Stromal cell of bone marrow (primary cell): ENCODE measurements around the gene TEN1.
A peak's percentile ranks its signal among the peaks of the same experiment; 100 is the strongest.
"Not testable (repeated sequence)": the region's sequence is repeated elsewhere in the genome, so short reads cannot be mapped to it uniquely, and the experiment has no call there.

Source experiments
- DNase-seq: peaks from one replicate; pipeline ENCODE4 v3.0.0-alpha.2; 2012; ENCODE audit warnings: low read depth

Gene TEN1

GRCh38 chr17:75978938-75979704 lies at the start of gene TEN1, which contains the start of gene ACOX1:
TEN1 (plus strand) TSS chr17:75979240; CDS start chr17:75986193, 6,953 bp downstream.
ACOX1 (minus strand) TSS chr17:75979166; CDS start chr17:75979073, 93 bp downstream.
- peak; percentile 96 for DNase-seq

GRCh38 chr17:75931062-75931461 lies 48.0 kb upstream of the TEN1 start:
- DNase-seq, result no peak

GRCh38 chr17:75932852-75933251 lies 46.2 kb upstream of the TEN1 start:
- no peak for DNase-seq

GRCh38 chr17:75933808-75934207 lies 45.2 kb upstream of the TEN1 start:
- no peak for DNase-seq

GRCh38 chr17:75937652-75938051 lies 41.4 kb upstream of the TEN1 start:
- no peak for DNase-seq

- DNase-seq, result peak; percentile 92
Measured at GRCh38 chr17:75940727-75941441, 38.2 kb upstream of the TEN1 start, which contains the start of gene FBF1. FBF1 (minus strand) TSS chr17:75941042; CDS start chr17:75938149, 2,893 bp downstream.

- DNase-seq, result no peak
Measured at GRCh38 chr17:75941442-75941819, 37.6 kb upstream of the TEN1 start.

- no peak for DNase-seq
Measured at GRCh38 chr17:75942473-75942872, 36.6 kb upstream of the TEN1 start.

GRCh38 chr17:75943491-75943890 lies 35.5 kb upstream of the TEN1 start:
- DNase-seq, result no peak

GRCh38 chr17:75945211-75945610 lies 33.8 kb upstream of the TEN1 start:
- DNase-seq, result no peak

GRCh38 chr17:75950421-75950820 lies 28.6 kb upstream of the TEN1 start:
- DNase-seq, result no peak

- no peak for DNase-seq
Measured at GRCh38 chr17:75950855-75951554, 28.0 kb upstream of the TEN1 start.

- DNase-seq, result no peak
Measured at GRCh38 chr17:75959051-75959838, 19.8 kb upstream of the TEN1 start.

- no peak for DNase-seq
Measured at GRCh38 chr17:75959839-75960511, 19.1 kb upstream of the TEN1 start.

- DNase-seq, result no peak
Measured at GRCh38 chr17:75965468-75965867, 13.6 kb upstream of the TEN1 start.

GRCh38 chr17:75969044-75969443 lies 10.0 kb upstream of the TEN1 start:
- not testable (repeated sequence) for DNase-seq

- DNase-seq, result no peak
Measured at GRCh38 chr17:75970011-75970523, 9.0 kb upstream of the TEN1 start.

- no peak for DNase-seq
Measured at GRCh38 chr17:75970626-75971025, 8.4 kb upstream of the TEN1 start.

GRCh38 chr17:75975187-75975586 lies 3.9 kb upstream of the TEN1 start:
- DNase-seq, result not testable (repeated sequence)

- no peak for DNase-seq
Measured at GRCh38 chr17:75975757-75976174, 3.3 kb upstream of the TEN1 start.
